ENCODE data around the gene RFX7. TPM values are rescaled to one million over a fixed set of nuclear protein-coding genes. Genes with fewer than 3 reads are reported as not detected.

The RFX7 gene
- total and polyA plus RNA-seq, 2 of the 8 experiments (the other 6 are each of a cell fraction or from before 2014, with no cell fraction given) = 10.4 to 40.9 TPM

- no peak for TF ChIP-seq SUZ12 (IDR thresholded peaks at IDR 0.05; ENCODE audit: low read length)
- TF ChIP-seq SIX5 (IDR thresholded peaks at IDR 0.05; ENCODE audit: low read depth, low read length) = no peak
- TF ChIP-seq RAD21 (IDR thresholded peaks at IDR 0.05 in 1 of 2, conservative IDR thresholded peaks at IDR 0.05 in 1 of 2; ENCODE audit: low read depth in 2 of 2, low read length in 2 of 2) = peak; percentile 81 to 91
- TF ChIP-seq FOSL1 (IDR thresholded peaks at IDR 0.05; ENCODE audit: insufficient read depth, low read depth, low read length) = no peak
- TF ChIP-seq KDM1A (IDR thresholded peaks at IDR 0.05; ENCODE audit: borderline replicate concordance, low read length) = no peak
- TF ChIP-seq KDM5A (IDR thresholded peaks at IDR 0.05; ENCODE audit: low read length) = no peak
- peak; percentile 42 to 62; a peak in 2 of 4 replicates for TF ChIP-seq SIN3A (conservative IDR thresholded peaks at IDR 0.05 in 1 of 2, IDR thresholded peaks at IDR 0.05 in 1 of 2; ENCODE audit: low read depth in 1 of 2, low read length in 2 of 2)
- peak; percentile 61; the same call in 1 of the 2 replicates for TF ChIP-seq CREB1 (IDR thresholded peaks at IDR 0.05)
- peak; percentile 52; the same call in 1 of the 2 replicates for TF ChIP-seq CEBPB (IDR thresholded peaks at IDR 0.05; ENCODE audit: low read depth, low read length)
- peak; percentile 67 for TF ChIP-seq TAF1 (IDR thresholded peaks at IDR 0.05; ENCODE audit: low read depth, low read length)
- peak; percentile 89 for TF ChIP-seq YY1 (IDR thresholded peaks at IDR 0.05; ENCODE audit: low read depth, low read length)
- TF ChIP-seq POLR2A (IDR thresholded peaks at IDR 0.05; ENCODE audit: control extremely low read depth in 1 of 2, low read depth in 2 of 2, low read length in 2 of 2) = peak in 1 of 2 experiments; percentile 43; a peak in 1 of 3 replicates
- no peak for TF ChIP-seq BRCA1 (IDR thresholded peaks at IDR 0.05; ENCODE audit: low read depth, low read length)
- no peak for TF ChIP-seq HDAC6 (IDR thresholded peaks at IDR 0.05; ENCODE audit: low read depth, low read length)
- TF ChIP-seq TBP (IDR thresholded peaks at IDR 0.05; ENCODE audit: low read depth, low read length) = peak; percentile 76
- TF ChIP-seq RXRA (IDR thresholded peaks at IDR 0.05; ENCODE audit: insufficient read depth, low read depth, low read length) = no peak
- TF ChIP-seq ATF2 (IDR thresholded peaks at IDR 0.05; ENCODE audit: low read length) = 0 out of 2 replicates have a peak, but pooled peaks have one; percentile 46
- TF ChIP-seq ZNF274 (IDR thresholded peaks at IDR 0.05; ENCODE audit: borderline replicate concordance, extremely low read depth, low read length) = no peak
- no peak for TF ChIP-seq RBBP5 (IDR thresholded peaks at IDR 0.05; ENCODE audit: borderline replicate concordance, low read depth, low read length)
- no peak for TF ChIP-seq RFX5 (IDR thresholded peaks at IDR 0.05; ENCODE audit: borderline replicate concordance, low read depth, low read length)
- peak; percentile 55; the same call in 1 of the 2 replicates for TF ChIP-seq GABPA (IDR thresholded peaks at IDR 0.05; ENCODE audit: borderline replicate concordance, insufficient read depth, low read length)
- no peak for TF ChIP-seq NRF1 (IDR thresholded peaks at IDR 0.05; ENCODE audit: low read depth, low read length)
These were observed 2.5 kb upstream of the RFX7 start (continued) for GRCh38 chr15:56245871-56246814.

Data from H1 (cell line).